Activated CD8-positive, alpha-beta memory T cell treated with anti-CD3 and anti-CD28 coated beads, Interleukin-2, amount 50 U/mL, for 4 hours (primary cell): ENCODE results near the gene NEUROD2.

ENCODE experiments used
- DNase-seq: peaks from one replicate; pipeline ENCODE4 v3.0.0-alpha.2; 2020

Gene NEUROD2

DNA sequence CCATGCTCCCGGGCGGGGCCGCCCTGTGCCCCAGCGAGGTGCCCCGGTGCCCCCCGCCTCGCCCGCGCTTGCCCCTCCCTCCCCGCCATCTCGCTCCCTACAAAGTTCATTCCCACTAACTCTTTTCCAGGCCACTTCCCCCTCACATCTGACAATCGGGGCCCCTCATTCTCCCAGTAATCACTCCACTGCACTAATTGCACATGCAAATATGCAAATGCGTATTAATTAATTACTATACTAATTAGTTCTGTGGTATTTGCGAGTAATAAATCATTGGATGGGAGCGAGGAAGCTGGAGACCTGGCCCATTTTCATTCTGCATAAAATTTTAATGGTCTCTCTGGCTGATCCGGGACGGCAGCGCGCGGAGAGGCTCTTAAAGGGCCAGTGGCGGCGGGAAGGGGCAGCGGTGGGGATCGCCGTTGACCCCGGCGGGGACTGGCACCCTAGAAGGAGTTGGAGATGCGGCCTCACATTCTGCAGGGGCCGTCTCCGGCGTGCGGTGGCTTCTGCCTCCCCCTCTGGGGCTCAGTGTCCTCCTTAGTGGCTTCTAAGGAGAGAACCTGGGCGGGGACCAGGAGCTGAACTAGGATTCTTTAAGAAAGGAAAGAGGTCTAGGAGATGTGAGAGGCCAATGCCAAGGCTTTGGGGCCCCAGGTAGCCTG is 10.7 kb upstream of the NEUROD2 start:
- no peak for DNase-seq

DNA sequence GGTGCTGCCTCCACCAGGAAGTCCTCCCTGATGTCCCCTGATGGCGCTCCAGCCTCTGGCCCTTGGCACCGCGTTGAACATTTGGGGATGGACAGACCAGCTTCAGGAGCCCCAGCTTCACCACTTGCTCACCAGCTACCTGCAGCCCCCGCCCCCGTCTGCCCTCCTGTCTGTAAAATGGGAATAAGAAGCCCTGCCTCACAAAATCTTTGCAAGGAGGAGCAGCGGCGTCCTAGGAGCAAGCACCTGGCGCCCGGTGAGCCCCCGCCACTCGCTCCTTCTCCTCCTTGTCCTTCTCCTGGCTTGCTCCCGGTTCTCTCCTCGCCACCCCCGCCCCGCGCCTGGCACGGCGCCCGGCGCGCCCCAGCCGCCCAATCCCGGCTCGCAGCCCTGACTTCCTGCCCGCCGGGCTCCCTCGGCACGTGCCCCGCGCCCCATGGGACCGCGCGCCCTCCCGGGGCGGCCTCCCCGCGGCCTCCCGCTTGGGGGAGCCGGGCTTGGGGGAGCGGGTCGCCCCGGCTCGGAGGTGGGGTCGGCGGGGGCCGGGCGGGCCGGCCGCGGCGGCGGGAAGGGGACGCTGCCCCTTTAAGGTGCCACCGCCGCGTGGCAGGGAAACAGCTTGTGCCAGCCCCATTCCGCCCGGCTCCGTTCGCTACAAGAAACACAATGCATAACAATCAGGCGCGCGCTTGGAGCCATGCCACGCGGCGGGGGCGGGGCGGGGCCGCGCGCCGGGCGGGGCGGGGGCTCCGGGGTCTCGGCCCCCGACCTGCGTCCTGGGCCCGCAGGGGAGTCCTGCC is 9.9 kb upstream of the NEUROD2 start:
- DNase-seq: peak; percentile 57

DNA sequence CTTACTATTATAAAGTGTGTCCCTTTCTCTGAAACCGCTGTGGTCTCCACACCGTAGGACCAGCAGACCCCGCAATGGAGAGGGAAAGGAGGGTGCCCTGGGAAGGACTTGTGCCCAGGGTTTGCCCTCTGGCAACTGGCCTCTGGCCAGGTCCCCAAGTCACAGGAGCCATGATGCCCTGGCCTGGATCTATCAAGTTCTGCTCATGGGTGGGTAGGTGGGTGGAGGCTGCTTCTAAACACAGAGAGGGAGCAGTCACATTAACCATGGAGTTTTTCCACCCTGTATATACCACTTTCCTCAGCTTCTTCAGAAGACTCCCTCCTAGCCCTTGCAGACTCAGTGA is 9.4 kb upstream of the NEUROD2 start:
- DNase-seq: no peak

DNA sequence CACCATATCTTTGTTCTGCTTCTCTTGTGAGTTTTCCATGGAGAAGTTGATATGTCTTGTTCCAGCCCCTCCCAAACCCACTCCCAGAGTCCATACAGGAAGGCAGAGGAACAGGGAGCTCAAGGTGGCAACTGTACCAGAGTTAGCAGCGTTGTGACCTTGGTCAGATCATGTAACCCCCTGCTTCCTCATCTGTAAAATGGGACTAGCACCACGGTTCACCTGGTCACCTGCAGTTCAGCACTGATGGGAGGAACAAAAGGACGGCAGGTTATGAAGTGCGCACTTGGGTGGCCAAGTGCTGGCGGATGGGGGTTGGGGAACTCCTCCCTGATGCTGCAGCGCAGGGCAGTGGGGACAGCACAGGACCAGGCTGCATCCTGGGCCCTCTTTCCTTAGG is 7.7 kb upstream of the NEUROD2 start:
- DNase-seq: no peak

DNA sequence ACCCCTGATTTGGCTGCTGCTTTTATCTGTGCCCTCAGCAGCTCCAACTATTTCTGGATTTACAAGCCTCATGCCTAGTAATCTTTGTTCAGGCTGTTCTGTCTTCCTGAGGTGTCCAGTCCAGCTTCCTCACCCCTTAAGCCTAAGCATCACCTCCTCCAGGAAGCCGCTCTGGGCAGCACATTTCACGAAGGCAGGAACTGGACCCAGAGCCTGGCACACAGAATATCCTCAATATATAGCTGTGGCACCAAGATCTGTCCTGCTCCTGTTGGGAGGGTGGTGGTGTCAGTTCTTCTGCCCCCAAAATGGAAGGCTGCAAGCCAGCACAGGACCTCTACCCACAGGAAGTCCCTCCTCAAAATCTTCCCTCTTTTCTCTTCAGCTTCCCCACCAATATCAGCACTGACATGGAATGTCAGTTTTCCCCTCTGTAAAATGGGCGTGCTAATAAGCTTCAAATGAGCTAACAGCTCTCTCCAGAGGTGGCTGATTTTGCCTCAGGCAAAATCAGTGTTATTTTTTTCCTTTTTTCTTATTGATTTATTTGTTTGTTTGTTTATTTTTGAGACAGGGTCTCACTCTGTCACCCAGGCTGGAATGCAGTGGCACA is 6.9 kb upstream of the NEUROD2 start:
- no peak for DNase-seq

DNA sequence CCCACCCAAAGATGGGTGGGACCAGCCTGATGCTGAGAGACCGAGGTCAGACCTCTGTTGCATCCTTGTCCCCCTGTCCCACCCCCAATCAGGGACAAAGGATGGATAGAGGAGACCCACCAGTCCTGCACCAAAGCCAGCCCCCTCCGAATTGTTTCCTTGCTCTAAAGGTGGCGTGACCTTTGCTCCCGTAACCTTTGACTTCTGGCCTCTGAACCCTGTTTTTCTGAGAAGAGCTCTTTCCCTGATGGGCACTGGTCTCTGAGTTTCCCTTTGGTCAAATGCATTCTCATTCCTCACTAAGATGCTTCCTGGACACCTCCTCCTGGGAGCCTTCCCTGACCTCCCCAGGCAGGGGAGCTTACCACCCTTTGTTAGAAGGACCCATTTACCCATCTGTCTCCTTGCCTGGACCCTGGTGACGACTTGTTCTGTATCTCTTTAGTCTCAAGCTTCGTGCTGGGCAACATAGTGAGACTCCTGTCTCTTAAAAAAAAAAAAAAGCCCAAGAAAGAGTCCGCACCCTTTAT is 5.3 kb upstream of the NEUROD2 start:
- no peak for DNase-seq

DNA sequence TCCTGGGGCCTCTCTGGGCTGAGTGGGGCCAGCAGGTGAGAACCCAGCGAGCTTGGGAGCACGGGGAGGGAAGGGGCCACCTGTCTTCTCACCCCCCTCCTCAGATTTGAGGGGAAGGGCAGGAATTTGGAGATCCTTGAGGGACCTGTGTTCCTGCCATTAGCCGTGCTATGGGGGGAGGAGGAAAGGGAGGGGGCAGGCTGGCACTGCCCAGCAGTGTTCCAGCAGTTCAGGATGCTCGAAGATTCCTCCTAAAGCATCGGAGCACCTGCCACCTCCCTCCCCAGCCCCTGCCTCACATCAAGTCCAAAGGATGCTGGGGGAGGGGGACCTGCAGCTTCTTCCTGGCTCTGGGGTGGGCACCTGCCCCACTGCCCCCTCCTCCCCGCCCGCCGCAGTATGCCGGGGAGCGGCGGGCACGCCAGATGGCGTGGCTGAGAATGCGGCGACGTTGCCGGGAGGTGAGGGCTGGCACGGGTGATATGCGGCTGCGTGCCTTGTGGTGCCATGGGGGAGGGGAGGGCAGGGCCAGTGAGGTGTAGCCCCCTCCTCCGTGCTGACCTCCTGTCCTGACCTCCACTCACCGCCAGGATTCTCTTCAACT is 4.7 kb upstream of the NEUROD2 start:
- DNase-seq: no peak

DNA sequence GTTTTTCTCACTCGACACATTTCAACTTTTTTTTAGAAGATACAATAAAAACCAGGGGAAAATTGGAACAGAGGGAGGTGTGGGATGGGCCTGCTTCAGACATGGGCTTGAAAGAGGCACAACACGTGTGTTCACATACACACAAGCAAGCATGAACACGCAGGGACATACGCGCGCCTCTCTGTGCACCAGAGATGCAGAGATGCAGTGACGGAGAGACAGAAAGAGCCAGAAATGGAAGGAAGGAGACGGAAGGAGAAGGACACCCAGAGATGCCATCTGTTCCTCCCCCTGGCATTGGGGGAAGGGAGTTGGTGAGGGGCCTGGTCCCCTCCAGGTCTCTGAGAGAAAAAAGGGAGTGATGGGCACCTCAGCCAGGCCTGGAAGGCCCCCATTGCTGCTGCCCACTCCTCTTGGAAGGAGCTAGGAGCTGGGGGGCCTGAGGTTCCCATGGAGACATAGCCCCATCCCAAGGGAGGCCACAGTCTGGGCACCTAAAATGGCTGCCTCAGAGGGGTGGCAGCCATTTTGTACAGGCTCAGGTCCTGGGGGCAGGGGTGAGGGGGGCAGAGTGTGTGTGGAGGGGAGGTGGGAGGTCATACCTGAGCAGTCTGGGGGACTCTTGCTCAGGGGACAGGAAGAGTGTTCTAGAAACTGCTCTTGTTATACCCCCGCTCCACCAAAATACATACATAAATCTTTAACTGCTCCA is 3.8 kb upstream of the NEUROD2 start:
- no peak for DNase-seq

DNA sequence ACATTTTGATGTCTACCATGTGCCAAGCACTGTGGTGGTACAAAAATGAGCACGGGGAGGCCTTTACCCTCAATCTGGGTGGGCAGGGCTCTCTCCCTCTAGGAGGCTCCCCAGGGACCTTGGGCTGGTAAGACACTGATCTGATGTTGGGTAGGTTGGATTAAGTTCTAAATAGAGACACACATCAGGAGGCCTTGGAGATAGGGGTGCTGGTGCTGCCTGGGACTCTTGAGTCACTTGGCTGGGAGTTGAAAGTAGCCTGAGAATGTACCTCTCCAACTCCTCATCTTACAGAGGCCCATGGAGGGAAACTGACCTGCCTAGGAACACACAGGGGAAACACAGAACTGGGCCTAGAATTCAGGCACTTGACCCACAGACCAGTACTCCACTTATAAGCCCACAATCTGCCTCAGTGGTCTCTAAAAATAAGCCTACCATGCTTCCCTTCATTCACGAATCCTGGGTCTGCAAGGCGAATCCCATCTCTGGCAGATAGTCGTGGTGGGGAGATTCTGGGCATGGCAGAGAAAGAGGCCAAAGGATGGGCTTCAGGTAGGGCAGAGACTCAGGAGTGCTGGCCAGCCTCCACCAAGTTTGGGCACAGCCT is 1.8 kb upstream of the NEUROD2 start:
- no peak for DNase-seq

DNA sequence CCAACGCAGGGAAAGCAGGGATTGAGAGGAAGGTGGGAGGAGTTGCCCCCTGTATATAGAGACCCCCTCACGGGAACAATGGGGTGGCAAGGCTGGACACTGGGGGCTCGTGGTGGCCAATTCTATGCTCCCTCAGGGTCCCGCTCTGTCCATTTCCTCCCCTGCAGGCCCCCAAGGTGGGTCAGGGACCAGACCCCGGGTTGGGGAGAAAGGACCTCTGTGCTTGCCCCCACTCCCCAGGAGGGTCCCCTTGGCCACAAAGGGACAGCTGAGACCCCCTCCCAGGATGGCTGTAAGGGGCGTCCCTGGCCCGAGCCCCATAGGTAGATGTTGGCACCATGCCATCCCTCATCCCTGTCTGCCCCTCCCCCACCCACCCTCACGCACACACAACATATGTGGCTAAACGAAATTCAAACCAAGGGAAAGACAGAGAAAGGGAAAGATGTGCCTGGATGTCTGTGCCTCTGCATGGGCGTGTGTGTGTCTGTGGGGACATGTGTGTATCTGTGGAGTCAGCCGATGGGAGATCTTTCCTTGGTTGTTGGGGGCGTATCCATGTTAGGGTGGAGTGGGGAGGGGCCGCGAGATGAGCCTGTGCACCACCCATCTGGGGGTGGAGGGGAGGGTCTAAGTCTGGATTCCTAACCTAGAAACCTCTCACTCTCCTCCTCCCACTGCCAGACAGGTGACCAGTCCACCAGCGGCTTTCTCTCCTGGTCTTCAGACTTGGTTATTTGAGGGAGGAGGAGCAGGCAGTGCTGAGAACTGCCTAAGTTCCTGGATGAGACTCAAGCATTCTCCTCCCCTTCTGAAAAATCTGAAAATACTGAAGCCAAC is 642 bp upstream of the NEUROD2 start:
- DNase-seq: no peak

DNA sequence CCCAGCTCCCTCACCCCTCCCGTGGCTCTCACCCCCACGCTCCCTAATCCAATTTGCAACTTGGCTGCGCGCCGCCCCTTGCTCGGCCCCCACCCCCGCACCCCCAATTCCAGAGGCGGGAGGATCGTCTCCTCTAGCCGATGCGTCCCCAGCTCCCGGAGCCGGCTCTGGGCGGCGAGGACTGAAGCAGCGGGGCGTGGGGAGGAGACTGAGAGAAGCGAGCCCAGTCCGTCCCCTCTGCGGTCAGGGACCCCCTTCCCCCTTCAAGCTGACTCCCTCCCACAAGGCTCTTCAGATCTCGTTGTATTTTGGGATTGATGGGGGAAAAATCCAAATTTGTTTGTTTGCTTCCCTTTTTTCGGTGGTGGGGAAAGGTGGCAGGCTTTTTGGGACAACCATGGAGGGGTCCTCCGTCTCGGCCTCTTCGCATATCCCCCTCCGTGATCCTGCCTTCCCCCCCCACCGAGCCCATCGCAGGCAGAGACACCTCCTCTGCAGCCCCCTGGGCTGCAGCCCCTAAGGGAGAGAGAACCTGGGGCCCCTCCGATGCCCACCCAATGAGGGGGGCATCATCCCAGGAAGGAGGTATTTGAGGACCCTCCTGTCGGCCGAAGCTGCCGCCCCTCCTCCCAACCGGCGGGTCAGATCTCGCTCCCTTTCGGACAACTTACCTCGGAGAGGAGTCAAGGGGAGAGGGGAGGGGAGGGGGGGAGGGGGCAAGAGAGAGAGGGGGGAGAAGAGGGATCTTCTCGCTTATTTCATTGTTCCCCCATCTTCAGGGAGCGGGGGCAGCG is 466 bp downstream of the NEUROD2 start:
- no peak for DNase-seq

DNA sequence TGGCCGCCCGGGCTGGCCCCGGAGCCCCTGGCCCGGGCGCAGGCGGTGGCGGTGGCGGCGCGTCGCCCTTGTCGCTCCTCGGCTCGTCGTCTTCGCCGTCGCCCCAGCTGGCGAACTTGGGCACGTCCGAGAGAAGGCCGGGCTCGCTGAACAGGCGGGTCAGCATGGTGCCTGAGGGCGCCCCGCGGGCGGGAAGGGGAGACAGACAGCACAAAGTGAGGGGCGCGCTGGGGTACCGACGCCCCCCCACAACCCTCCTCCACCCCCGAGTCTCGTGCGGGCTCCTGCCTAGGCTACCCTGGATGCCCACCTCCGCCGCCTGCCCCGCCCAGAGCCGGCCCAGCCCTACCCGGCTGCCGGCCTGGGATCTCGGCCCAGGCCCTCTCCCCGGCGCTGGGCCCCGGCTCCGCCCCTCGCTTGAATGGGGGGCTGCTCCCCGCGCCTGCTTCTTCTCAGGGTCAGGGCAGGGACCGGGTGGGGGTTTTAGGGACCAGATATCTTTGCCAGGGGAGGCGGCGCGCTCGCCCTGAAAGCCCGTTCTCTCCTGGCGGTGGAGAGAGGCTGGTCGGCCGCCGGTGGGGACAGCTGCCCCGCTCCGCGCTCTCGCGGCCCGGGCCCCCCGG is 1.2 kb downstream of the NEUROD2 start:
- no peak for DNase-seq

DNA sequence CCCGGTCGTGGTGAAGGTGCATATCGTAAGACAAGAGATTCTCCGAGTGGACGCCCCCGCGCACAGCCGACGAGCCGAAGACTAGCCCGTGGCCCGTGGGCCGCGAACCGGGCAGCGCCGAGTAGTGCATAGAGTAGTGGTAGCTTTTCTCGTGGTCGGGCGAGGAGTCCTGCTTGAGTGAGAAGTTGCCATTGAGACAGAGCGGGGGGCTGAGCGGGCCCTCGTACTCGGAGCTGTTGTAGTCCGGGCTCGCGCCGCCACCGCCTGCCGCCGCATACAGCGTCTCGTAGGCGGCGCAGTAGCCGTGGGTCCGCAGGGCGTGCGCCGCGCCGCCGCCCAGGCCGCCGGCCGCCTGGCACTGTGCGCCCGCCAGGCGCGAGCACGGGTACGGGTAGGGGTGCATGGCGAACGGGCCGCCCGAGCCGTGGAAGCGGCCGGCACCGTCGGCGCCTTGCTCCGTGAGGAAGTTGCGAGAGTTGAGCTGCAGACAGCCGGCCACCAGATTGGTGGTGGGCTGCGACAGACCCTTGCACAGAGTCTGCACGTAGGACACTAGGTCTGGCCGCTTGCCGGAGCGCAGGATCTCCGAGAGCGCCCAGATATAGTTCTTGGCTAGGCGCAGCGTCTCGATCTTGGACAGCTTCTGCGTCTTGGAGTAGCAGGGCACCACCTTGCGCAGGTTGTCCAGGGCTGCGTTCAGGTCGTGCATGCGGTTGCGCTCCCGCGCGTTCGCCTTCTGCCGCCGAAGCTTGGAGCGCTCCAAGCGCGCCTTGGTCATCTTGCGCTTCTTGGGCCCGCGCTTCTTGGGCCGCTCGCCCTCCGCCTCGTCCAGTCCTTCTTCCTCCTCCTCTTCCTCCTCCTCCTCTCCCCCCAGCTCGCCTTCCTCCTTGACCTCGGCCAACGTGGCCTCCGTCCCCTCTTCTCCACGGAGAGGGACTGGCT is 2.0 kb downstream of the NEUROD2 start:
- no peak for DNase-seq

DNA sequence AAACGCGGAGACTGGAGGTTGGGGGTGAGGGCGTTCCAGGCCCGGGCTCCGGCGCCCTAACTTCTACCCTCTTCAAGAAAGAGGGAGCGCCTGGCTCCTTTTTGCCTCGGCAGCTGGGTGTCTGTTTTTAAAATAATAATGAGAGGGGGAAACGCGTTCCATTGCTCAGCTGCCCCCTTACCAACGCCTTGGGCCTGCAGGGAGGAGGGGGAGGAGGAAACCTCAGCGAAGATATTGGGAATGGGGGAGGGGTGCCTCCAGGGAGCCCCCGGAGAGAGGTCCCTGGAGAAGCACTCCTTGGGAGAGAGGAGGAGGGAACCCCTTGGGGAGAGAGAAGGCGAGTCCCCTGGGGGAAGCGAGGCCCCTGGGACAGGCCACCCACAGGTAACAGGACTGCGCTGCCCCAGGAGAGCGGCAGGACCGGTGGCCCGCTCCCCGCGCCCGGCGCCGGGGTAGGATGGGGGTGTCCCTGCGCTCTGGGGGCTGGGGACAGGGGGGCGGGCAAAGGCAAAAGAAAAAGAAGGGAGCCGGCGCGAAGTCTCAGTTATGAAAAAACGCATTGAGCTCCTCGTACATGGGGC is 2.7 kb downstream of the NEUROD2 start:
- DNase-seq: no peak

DNA sequence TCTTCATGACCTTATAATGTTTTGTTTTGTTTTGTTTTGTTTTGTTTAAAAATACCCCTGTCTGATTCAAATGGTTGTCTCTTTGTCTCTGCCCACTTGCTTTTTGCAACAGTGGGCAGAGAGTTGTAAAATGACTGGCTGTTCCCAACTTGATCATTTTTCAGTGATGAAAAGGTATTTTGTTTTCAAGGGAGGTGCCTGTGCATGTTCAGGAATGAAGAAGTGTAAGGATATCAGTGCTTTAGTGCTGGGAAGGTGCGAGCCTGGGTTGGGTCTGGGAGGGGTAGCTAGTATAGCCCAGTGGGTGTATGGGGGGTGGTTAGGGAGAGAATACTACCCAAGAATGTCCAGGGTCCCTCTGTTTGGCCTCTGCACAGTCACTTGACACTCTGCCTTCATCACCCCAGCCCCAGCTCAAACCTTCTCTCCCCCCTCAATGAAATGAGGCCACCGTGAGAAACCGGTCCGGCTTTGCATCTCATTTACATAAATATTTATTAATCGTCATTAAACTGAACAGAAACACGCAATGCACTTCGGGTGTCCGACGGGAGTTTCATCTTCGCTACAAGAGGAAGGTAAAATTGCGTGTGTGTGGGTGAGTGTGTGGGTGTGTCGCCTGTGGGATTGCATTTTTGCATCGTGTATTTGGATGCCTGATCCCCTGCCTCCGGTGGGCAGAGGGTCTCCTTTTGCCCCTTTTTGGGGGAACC is 4.3 kb downstream of the NEUROD2 start:
- no peak for DNase-seq

DNA sequence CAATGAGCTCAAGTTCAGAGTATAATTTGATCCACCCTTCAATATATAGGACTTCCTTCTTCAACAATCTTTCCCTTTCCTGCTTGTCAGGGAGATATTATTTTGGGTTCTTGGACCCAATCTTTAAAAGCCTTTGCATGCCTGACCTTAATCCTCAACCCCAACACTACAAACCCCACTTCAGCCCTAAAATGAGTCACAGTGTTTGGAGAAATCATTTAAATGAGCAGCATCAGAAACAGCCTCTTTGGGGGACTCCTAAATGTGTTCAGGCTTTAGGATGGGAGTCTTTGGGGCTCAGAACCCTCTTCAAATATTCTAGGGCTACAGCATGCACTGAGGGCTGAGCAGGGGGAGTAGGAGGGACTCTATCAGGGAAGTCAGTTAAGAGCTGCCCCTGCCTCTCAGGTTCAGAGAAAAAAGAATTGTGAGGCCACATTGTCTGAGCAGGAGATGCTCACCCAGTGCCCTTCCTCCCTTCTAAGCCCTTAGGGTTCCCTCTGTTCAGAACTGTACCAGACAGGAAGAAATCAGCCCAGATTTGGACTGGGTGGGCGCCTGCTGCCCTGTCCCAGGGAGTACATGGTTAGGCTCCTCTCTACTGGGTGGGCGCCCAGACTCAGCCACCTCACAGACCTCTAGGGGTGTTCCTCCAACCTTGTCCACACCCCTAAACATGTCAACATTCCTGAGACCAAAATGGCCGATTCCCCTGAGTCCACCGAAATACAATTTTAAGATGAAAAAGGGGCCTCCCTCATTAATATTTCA is 5.0 kb downstream of the NEUROD2 start:
- DNase-seq: no peak
